ENCODE data around the gene SLC26A1. TPM values are rescaled to one million over a fixed set of nuclear protein-coding genes. Genes with fewer than 3 reads are reported as not detected.
"Not testable (repeated sequence)": the region's sequence is repeated elsewhere in the genome, so short reads cannot be mapped to it uniquely, and the experiment has no call there.

The SLC26A1 gene
- total and polyA plus RNA-seq, 5 donors: 0.34 to 0.37 (median 0.36) TPM; not detected in 2

GRCh38 chr4:986879-987623, 6.2 kb downstream of the SLC26A1 start, which contains the start of gene IDUA:
Gene IDUA (plus strand): TSS chr4:987044. CDS start chr4:987085, 41 bp downstream.
- intact Hi-C loops (cut with DNase I): loop anchor here in 1 of 4 donors (10.0 kb wide), 1 partner anchor 232 kb away; no protein-coding TSS in a partner anchor
- Histone ChIP-seq H3K27me3 (ENCODE audit: control insufficient read depth, insufficient read depth) (no peaks in the 10 kb centered on the region), H3K4me3 (ENCODE audit: low read length) (peak within 1 kb of the TSS; percentile 74), H3K4me1 (ENCODE audit: control insufficient read depth, insufficient read depth, low read length) (no peaks in the 10 kb centered on the region), H3K27ac (ENCODE audit: low read length) (no peak within 1 kb of the TSS), H3K9me3 (ENCODE audit: control insufficient read depth, low read length) (no peaks in the 10 kb centered on the region)
- 1% methylated on average over 69 of the region's 69 CpGs for WGBS
- DNase-seq (peak; percentile 82 to 94 (median 94)), ATAC-seq (peak; percentile 87 to 90)

GRCh38 chr4:986428-986878, 6.8 kb downstream of the SLC26A1 start:
- DNase-seq: no peak
- intact Hi-C loops (cut with DNase I): loop anchor here in 1 of 4 donors (10.0 kb wide), 1 partner anchor 232 kb away; no protein-coding TSS in a partner anchor
- 3% methylated on average over 14 of the region's 14 CpGs for WGBS
- Histone ChIP-seq H3K4me1 (ENCODE audit: control insufficient read depth, insufficient read depth, low read length) (no peaks in the 10 kb centered on the region), H3K27me3 (ENCODE audit: control insufficient read depth, insufficient read depth) (no peaks in the 10 kb centered on the region), H3K27ac (ENCODE audit: low read length) (no peak overlapping the region), H3K4me3 (ENCODE audit: low read length) (peak overlapping the region; percentile 74), H3K9me3 (ENCODE audit: control insufficient read depth, low read length) (no peaks in the 10 kb centered on the region)
- peak in 1 of 2 donors; percentile 1 for ATAC-seq

- intact Hi-C loops (cut with DNase I): loop anchor here in 1 of 4 donors (10.0 kb wide), 1 partner anchor 230 kb away; no protein-coding TSS in a partner anchor
- H3K4me1 ChIP-seq (ENCODE audit: control insufficient read depth, insufficient read depth, low read length): no peaks in the 10 kb centered on the region
- 48% methylated on average over 23 of the region's 23 CpGs for WGBS
- H3K4me3 ChIP-seq (ENCODE audit: low read length): peak overlapping the region; percentile 7
- H3K27me3 ChIP-seq (ENCODE audit: control insufficient read depth, insufficient read depth): no peaks in the 10 kb centered on the region
- H3K9me3 ChIP-seq (ENCODE audit: control insufficient read depth, low read length): no peaks in the 10 kb centered on the region
- H3K27ac ChIP-seq (ENCODE audit: low read length): no peak overlapping the region
- ATAC-seq (peak; percentile 78 to 80), DNase-seq (peak; percentile 75 to 93 (median 92))
Measured at GRCh38 chr4:985123-985830, 7.9 kb downstream of the SLC26A1 start.

GRCh38 chr4:984336-985054, 8.7 kb downstream of the SLC26A1 start:
- peak overlapping the region; percentile 7 for H3K4me3 ChIP-seq (ENCODE audit: low read length)
- H3K27ac ChIP-seq (ENCODE audit: low read length): no peak overlapping the region
- intact Hi-C loops (cut with DNase I): loop anchor here in 1 of 4 donors (10.0 kb wide), 1 partner anchor 230 kb away; no protein-coding TSS in a partner anchor
- H3K4me1 ChIP-seq (ENCODE audit: control insufficient read depth, insufficient read depth, low read length): no peaks in the 10 kb centered on the region
- DNase-seq (peak in 1 of 3 donors; percentile 13), ATAC-seq (no peak)
- WGBS: 83% methylated on average over 15 of the region's 15 CpGs
- H3K27me3 ChIP-seq (ENCODE audit: control insufficient read depth, insufficient read depth): no peaks in the 10 kb centered on the region
- H3K9me3 ChIP-seq (ENCODE audit: control insufficient read depth, low read length): no peaks in the 10 kb centered on the region

GRCh38 chr4:982814-983213, 10.4 kb downstream of the SLC26A1 start:
- 95% methylated on average over 15 of the region's 15 CpGs for WGBS
- no peak overlapping the region for H3K27ac ChIP-seq (ENCODE audit: low read length)
- H3K9me3 ChIP-seq (ENCODE audit: control insufficient read depth, low read length): no peaks in the 10 kb centered on the region
- DNase-seq: peak in 1 of 3 donors; percentile 16
- intact Hi-C loops (cut with DNase I): loop anchor here in 1 of 4 donors (10.0 kb wide), 1 partner anchor 228 kb away; no protein-coding TSS in a partner anchor
- H3K4me1 ChIP-seq (ENCODE audit: control insufficient read depth, insufficient read depth, low read length): no peaks in the 10 kb centered on the region
- H3K27me3 ChIP-seq (ENCODE audit: control insufficient read depth, insufficient read depth): no peaks in the 10 kb centered on the region
- no peak for ATAC-seq
- no peak overlapping the region for H3K4me3 ChIP-seq (ENCODE audit: low read length)

- intact Hi-C loops (cut with DNase I): loop anchor here in 1 of 4 donors (10.0 kb wide), 1 partner anchor 227 kb away; no protein-coding TSS in a partner anchor
- no peaks in the 10 kb centered on the region for H3K27me3 ChIP-seq (ENCODE audit: control insufficient read depth, insufficient read depth)
- WGBS: 92% methylated on average over 17 of the region's 17 CpGs
- H3K4me1 ChIP-seq (ENCODE audit: control insufficient read depth, insufficient read depth, low read length): no peaks in the 10 kb centered on the region
- no peak overlapping the region for H3K27ac ChIP-seq (ENCODE audit: low read length)
- no peak for ATAC-seq
- H3K4me3 ChIP-seq (ENCODE audit: low read length): no peak overlapping the region
- peak in 2 of 3 donors; percentile 35 to 50 for DNase-seq
- no peaks in the 10 kb centered on the region for H3K9me3 ChIP-seq (ENCODE audit: control insufficient read depth, low read length)
Measured at GRCh38 chr4:982291-982690, 10.9 kb downstream of the SLC26A1 start.

- ATAC-seq: peak in 1 of 2 donors; percentile 27
- peak in 1 of 3 donors; percentile 54 for DNase-seq
- no peak overlapping the region for H3K27ac ChIP-seq (ENCODE audit: low read length)
- no peaks in the 10 kb centered on the region for H3K27me3 ChIP-seq (ENCODE audit: control insufficient read depth, insufficient read depth)
- H3K4me1 ChIP-seq (ENCODE audit: control insufficient read depth, insufficient read depth, low read length): no peaks in the 10 kb centered on the region
- no peaks in the 10 kb centered on the region for H3K9me3 ChIP-seq (ENCODE audit: control insufficient read depth, low read length)
- no peak overlapping the region for H3K4me3 ChIP-seq (ENCODE audit: low read length)
- 52% methylated on average over 20 of the region's 20 CpGs for WGBS
- intact Hi-C loops (cut with DNase I): no loop called here
Measured at GRCh38 chr4:978957-979701, 14.1 kb downstream of the SLC26A1 start.

GRCh38 chr4:976016-976415, 17.2 kb downstream of the SLC26A1 start:
- H3K27ac ChIP-seq (ENCODE audit: low read length); ATAC-seq; H3K4me3 ChIP-seq (ENCODE audit: low read length); H3K4me1 ChIP-seq (ENCODE audit: control insufficient read depth, insufficient read depth, low read length); H3K9me3 ChIP-seq (ENCODE audit: control insufficient read depth, low read length); intact Hi-C loops (cut with DNase I); H3K27me3 ChIP-seq (ENCODE audit: control insufficient read depth, insufficient read depth): not testable (repeated sequence)
- WGBS: 96% methylated on average over 23 of the region's 25 CpGs
- peak in 1 of 3 donors; percentile 13 for DNase-seq

GRCh38 chr4:974668-975067, 18.5 kb downstream of the SLC26A1 start:
- Histone ChIP-seq H3K27me3 (ENCODE audit: control insufficient read depth, insufficient read depth) (no peaks in the 10 kb centered on the region), H3K27ac (ENCODE audit: low read length) (no peak overlapping the region), H3K4me3 (ENCODE audit: low read length) (no peak overlapping the region), H3K9me3 (ENCODE audit: control insufficient read depth, low read length) (no peaks in the 10 kb centered on the region), H3K4me1 (ENCODE audit: control insufficient read depth, insufficient read depth, low read length) (peaks cover 3% of the 10 kb centered on the region)
- 95% methylated on average over 9 of the region's 9 CpGs for WGBS
- ATAC-seq (no peak), DNase-seq (peak in 2 of 3 donors; percentile 47 to 52)
- intact Hi-C loops (cut with DNase I): no loop called here
